Adipocyte (in vitro differentiated cells): ENCODE results near the gene VAPB.

ENCODE experiments used
- DNase-seq: peaks from one replicate; pipeline ENCODE4 v3.0.0-alpha.2; 2015; ENCODE audit warnings: low read depth
- H3K27me3 ChIP-seq: replicated peaks from 2 replicates; pipeline ENCODE4 v1.7.0; 2013; ENCODE audit warnings: mild to moderate bottlenecking, low read length, moderate library complexity; ENCODE audit not compliant: control insufficient read depth, insufficient read depth
- H3K36me3 ChIP-seq: 2 replicates; pipeline ENCODE4 v1.7.0; 2013; ENCODE audit warnings: low read length, mild to moderate bottlenecking, moderate library complexity; ENCODE audit not compliant: control insufficient read depth, insufficient read depth, severe bottlenecking
- H3K4me1 ChIP-seq: 2 replicates; pipeline ENCODE4 v1.7.0; 2013; ENCODE audit warnings: mild to moderate bottlenecking, low read length, moderate library complexity; ENCODE audit not compliant: control insufficient read depth, insufficient read depth
- H3K4me3 ChIP-seq: 2 replicates; pipeline ENCODE4 v1.7.0; 2013; ENCODE audit warnings: mild to moderate bottlenecking, low read length, moderate library complexity
- H3K9ac ChIP-seq: 2 replicates; pipeline ENCODE4 v1.7.0; 2013; ENCODE audit warnings: mild to moderate bottlenecking, low read length, moderate library complexity
- H3K9me3 ChIP-seq: 2 replicates; pipeline ENCODE4 v1.7.0; 2013; ENCODE audit warnings: mild to moderate bottlenecking, low read length, moderate library complexity; ENCODE audit not compliant: control insufficient read depth

The VAPB gene

GRCh38 chr20:58466729-58467571 lies 77.9 kb downstream of the VAPB start:
- H3K36me3 ChIP-seq, result no peaks in the 10 kb centered on the region
- H3K9me3 ChIP-seq, result no peaks in the 10 kb centered on the region
- H3K9ac ChIP-seq, result no peak overlapping the region
- no peaks in the 10 kb centered on the region for H3K4me1 ChIP-seq
- H3K27me3 ChIP-seq, result no peaks in the 10 kb centered on the region
- no peak for DNase-seq
- H3K4me3 ChIP-seq, result no peak overlapping the region

- Histone ChIP-seq H3K36me3 (no peaks in the 10 kb centered on the region), H3K27me3 (no peaks in the 10 kb centered on the region), H3K4me1 (no peaks in the 10 kb centered on the region), H3K4me3 (no peak overlapping the region), H3K9me3 (no peaks in the 10 kb centered on the region), H3K9ac (no peak overlapping the region)
- no peak for DNase-seq
Measured at GRCh38 chr20:58467572-58468527, 78.8 kb downstream of the VAPB start.

DNA sequence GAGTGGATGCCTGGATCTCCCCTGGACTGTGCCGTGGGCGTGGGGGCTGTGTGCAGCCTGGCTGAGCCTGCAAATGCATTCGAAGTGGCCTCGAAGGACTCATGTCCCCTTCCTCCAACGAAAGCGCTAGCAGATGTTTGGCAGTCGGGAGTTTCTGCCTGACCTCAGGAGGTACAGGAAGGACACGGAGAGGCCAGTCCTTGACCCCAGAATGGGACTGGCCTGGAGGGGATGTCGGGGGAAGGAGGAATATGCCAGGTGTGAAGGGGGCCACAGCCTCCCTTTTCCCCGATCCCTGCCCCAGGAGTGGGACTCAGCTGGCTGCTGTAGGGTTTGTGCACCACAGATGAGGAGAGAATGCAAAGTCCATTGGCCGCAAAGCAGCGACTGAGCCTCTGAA lies 80.6 kb downstream of the VAPB start:
- no peaks in the 10 kb centered on the region for H3K27me3 ChIP-seq
- no peak overlapping the region for H3K4me3 ChIP-seq
- no peaks in the 10 kb centered on the region for H3K9me3 ChIP-seq
- no peak overlapping the region for H3K9ac ChIP-seq
- H3K4me1 ChIP-seq, result no peaks in the 10 kb centered on the region
- no peaks in the 10 kb centered on the region for H3K36me3 ChIP-seq
- no peak for DNase-seq

DNA sequence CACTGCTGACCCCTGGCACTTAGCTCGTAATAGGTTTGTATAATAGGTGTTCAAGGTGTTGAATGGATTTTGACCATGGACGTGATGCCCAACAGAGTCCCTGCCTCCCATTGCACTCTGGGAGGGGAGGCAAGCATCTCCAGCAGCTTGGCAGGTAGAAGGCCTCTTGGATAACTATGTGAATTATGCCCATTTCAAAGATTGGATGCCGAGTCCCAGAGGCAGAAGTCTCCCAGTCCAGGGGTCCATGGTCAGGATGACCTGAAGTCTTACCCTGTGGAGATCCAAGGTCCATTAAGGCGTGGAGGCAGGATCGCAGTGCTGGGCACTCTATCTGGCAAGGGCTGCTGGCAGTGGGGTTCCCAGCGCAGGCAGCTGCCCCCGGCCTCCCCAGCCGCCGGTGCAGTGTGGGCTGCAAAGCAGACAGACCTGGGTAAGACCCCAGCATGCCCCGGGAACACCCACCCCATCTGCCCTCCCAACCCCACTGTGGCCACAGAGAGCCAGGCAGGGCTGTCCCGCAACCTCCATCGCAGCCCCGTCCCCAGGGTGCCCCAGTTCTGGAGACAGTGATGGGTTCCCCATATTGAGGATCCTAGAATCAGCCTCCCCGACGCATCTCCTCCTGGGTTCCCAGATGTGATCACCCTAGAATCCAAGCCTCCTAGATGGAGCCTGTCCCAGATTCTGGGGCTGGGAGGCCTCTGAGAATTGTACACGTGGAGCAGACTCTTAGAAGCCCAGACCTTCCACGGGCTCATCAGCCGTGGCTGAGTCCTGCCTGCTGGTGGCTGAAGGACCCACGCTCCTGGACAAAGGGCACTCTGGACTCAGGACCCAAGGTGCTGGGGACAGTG lies 81.5 kb downstream of the VAPB start:
- Histone ChIP-seq H3K4me1 (no peaks in the 10 kb centered on the region), H3K9ac (no peak overlapping the region), H3K27me3 (no peaks in the 10 kb centered on the region), H3K36me3 (no peaks in the 10 kb centered on the region), H3K4me3 (no peak overlapping the region), H3K9me3 (no peaks in the 10 kb centered on the region)
- no peak for DNase-seq

- H3K9ac ChIP-seq, result no peak overlapping the region
- H3K4me1 ChIP-seq, result no peaks in the 10 kb centered on the region
- no peaks in the 10 kb centered on the region for H3K27me3 ChIP-seq
- no peaks in the 10 kb centered on the region for H3K9me3 ChIP-seq
- no peak overlapping the region for H3K4me3 ChIP-seq
- no peaks in the 10 kb centered on the region for H3K36me3 ChIP-seq
- DNase-seq, result peak; percentile 90
Measured at GRCh38 chr20:58471193-58472164, 82.5 kb downstream of the VAPB start.

- no peaks in the 10 kb centered on the region for H3K4me1 ChIP-seq
- no peaks in the 10 kb centered on the region for H3K36me3 ChIP-seq
- no peaks in the 10 kb centered on the region for H3K27me3 ChIP-seq
- H3K9me3 ChIP-seq, result no peaks in the 10 kb centered on the region
- DNase-seq, result no peak
- no peak overlapping the region for H3K9ac ChIP-seq
- H3K4me3 ChIP-seq, result no peak overlapping the region
Measured at GRCh38 chr20:58472273-58473018, 83.4 kb downstream of the VAPB start.

DNA sequence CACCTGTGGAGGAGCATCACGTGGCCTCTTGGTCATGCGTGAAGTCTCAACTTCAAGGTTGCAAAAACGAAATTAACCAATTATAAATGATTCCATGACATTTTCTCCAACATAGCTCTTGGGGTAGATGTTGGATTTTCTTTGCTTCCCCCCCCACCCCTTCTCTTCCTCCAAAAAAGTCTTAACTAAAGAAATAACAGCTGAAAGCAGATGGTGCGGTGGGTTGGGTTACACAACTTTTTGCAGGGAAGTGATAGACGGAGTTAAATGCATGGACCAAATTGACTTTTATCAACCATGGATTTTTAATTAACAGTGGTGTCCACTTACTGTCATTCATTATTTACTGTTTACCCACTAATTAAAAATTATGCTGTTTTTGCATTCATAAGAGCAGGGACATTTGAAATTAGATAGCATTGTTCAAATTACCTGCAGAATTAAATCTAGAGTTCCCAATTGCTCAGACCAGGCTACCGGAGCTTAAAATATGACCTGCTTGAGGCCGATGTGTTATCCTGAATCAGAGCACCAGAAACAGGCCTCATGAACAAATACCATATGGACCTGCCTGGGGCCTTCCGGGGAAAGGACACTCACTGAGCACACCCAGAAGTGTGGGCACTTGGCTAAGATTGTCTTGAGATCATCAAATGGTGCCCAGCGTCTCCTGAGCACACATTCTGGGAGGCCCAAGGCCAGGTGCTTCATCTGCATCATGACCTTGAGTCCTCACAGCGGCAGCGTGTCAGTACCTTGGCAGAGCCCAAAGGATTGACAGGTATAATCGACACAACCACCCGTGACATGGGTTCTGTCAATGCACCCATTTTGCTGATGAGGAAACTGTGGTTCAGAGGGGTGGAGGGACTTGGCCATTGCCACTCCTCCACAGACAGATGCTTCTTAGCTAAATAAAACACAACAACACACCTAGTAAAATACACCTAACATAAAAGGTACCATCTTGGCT lies 84.7 kb downstream of the VAPB start:
- peaks cover 12% of the 10 kb centered on the region for H3K9me3 ChIP-seq
- no peaks in the 10 kb centered on the region for H3K36me3 ChIP-seq
- no peaks in the 10 kb centered on the region for H3K27me3 ChIP-seq
- H3K4me1 ChIP-seq, result no peaks in the 10 kb centered on the region
- H3K9ac ChIP-seq, result no peak overlapping the region
- no peak for DNase-seq
- H3K4me3 ChIP-seq, result no peak overlapping the region

DNA sequence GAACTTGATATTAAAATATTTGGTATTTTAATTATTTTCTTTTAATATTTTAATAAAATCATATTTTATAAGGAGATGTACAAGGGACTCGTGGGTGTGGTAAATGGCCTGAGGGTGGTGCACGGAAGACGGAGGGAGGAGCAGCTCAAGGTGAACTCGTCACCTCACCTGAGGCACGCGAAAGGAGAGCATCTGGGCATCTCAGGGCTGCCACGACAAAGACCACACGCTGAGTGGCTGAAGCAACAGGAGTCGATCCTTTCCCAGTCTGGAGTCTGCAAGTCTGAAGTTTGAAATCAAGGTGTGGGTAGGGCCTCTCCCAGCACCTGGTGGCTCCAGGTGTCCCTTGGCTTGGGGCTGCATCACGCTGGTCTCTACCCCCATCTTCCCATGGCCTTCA lies 86.4 kb downstream of the VAPB start:
- DNase-seq, result no peak
- Histone ChIP-seq H3K9me3 (peaks cover 17% of the 10 kb centered on the region), H3K4me1 (no peaks in the 10 kb centered on the region), H3K4me3 (no peak overlapping the region), H3K27me3 (no peaks in the 10 kb centered on the region), H3K9ac (no peak overlapping the region), H3K36me3 (no peaks in the 10 kb centered on the region)

DNA sequence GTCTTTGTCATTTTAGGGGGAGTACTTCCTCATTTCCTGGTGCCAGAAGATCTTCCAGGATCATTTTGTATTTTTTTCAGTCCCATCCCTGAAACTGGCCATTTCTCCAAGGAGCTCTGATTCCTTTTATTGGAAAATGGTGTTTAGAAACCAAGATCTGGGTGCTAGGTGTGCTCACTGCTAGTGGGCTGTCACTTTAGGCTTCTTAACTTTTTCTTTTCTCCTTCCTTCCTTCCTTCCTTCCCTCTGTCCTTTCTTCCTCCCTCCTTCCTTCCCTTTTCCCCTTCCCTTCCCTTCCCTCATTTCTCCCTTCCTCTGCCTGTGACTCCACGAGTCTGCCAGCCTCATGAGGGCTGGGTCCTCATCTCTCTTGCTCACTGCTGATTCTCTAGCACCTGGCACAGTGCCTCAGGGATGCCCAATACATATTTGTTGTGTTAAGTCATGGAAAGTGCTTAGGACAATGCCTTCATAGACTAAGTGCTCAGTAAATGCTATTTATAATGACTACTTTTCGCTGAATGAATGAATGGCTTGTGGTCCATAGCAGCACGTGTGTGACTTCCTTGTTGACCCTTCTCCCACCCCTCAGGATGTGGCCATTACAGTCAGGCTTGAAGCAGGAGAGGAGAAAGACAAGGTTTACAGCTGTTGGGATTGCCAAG lies 89.2 kb downstream of the VAPB start:
- peaks cover 4% of the 10 kb centered on the region for H3K4me1 ChIP-seq

More for the DNA sequence above, 89.2 kb downstream of the VAPB start:
- DNase-seq, result no peak
- no peak overlapping the region for H3K9ac ChIP-seq
- H3K9me3 ChIP-seq, result peaks cover 17% of the 10 kb centered on the region
- H3K36me3 ChIP-seq, result no peaks in the 10 kb centered on the region
- H3K27me3 ChIP-seq, result no peaks in the 10 kb centered on the region
- H3K4me3 ChIP-seq, result no peak overlapping the region
